HEK293 (cell line): ENCODE measurements around the gene AGAP3.

Source experiments
- CTCF ChIA-PET: fragments of 350-600 bp; formaldehyde crosslinking; extraction: SDS; loops from one replicate; lab custom pipeline; 2021; ENCODE audit warnings: antibody characterized with exemption; lab: Yijun Ruan, JAX
- POLR2A ChIA-PET: fragments of 300-600 bp; formaldehyde crosslinking; extraction: SDS; loops from one replicate; lab custom pipeline; 2020; ENCODE audit warnings: antibody characterized with exemption, inconsistent platforms; lab: Yijun Ruan, JAX
- H3K27ac ChIP-seq: fragments of 200-500 bp; sonication (Bioruptor generic); 2 replicates; pipeline ENCODE4 v1.5.1; 2014; ENCODE audit warnings: low read depth, low read length, control low read depth, inconsistent platforms; ENCODE audit errors: extremely low read depth
- H3K36me3 ChIP-seq, 2 experiments: fragments of 200-500 bp in 1 of 2; sonication (Bioruptor generic) in 1 of 2; 1 replicate in 1 of 2; 2 replicates in 1 of 2; pipeline ENCODE4 v1.5.1; 2014 to 2017; ENCODE audit warnings: inconsistent platforms in 2 of 2, low read length in 2 of 2; ENCODE audit not compliant: control insufficient read depth in 2 of 2, insufficient read depth in 1 of 2
- H3K4me1 ChIP-seq: fragments of 200-500 bp; sonication (Bioruptor generic); 2 replicates; pipeline ENCODE4 v1.5.1; 2014; ENCODE audit warnings: mild to moderate bottlenecking, low read length, inconsistent platforms; ENCODE audit not compliant: control insufficient read depth, insufficient read depth
- H3K4me3 ChIP-seq: 2 replicates; pipeline ENCODE4 v1.5.1; 2011; ENCODE audit warnings: low read depth, mild to moderate bottlenecking, control low read depth, low read length, moderate library complexity
- H3K9me3 ChIP-seq: fragments of 200-500 bp; sonication (Bioruptor generic); 2 replicates; pipeline ENCODE4 v1.5.1; 2014; ENCODE audit warnings: low read depth, low read length, inconsistent platforms; ENCODE audit not compliant: control insufficient read depth, insufficient read depth
- GLI2 ChIP-seq: fragments of 450-650 bp; formaldehyde crosslinking; IDR thresholded peaks from 2 replicates; pipeline ENCODE4; 2017; ENCODE audit warnings: missing biosample characterization, missing genetic modification characterization, low read depth, borderline replicate concordance
- GLIS1 ChIP-seq: fragments of 450-650 bp; formaldehyde crosslinking; IDR thresholded peaks from 2 replicates; pipeline ENCODE4 v1.5.1; 2016; ENCODE audit warnings: missing biosample characterization, missing genetic modification characterization
- ZFP41 ChIP-seq: fragments of 450-650 bp; formaldehyde crosslinking; IDR thresholded peaks from 2 replicates; pipeline ENCODE4 v1.5.1; 2016; ENCODE audit warnings: missing biosample characterization, missing genetic modification characterization, borderline replicate concordance
- ZIC2 ChIP-seq: fragments of 450-650 bp; formaldehyde crosslinking; IDR thresholded peaks from 2 replicates; pipeline ENCODE4 v1.5.1; 2016; ENCODE audit warnings: missing biosample characterization, missing genetic modification characterization
- ZNF10 ChIP-seq: fragments of 450-650 bp; formaldehyde crosslinking; IDR thresholded peaks from 2 replicates; pipeline ENCODE4 v1.5.1; 2017; ENCODE audit warnings: missing biosample characterization, missing genetic modification characterization
- ZNF184 ChIP-seq: fragments of 450-650 bp; IDR thresholded peaks from 2 replicates; pipeline ENCODE4 v1.5.1; 2018; ENCODE audit warnings: missing biosample characterization, mild to moderate bottlenecking, missing genetic modification characterization
- ZNF274 ChIP-seq, 2 experiments: fragments of 200-500 bp in 1 of 2; fragments of 450-650 bp in 1 of 2; sonication (Bioruptor generic) in 1 of 2; formaldehyde crosslinking in 1 of 2; IDR thresholded peaks; 2 replicates each; pipeline versions ENCODE4 v1.5.1 to v1.6.1; 2014 to 2016; ENCODE audit warnings: borderline replicate concordance in 1 of 2, inconsistent platforms in 1 of 2, low read length in 1 of 2, missing biosample characterization in 1 of 2, missing genetic modification characterization in 1 of 2
- ZNF302 ChIP-seq: fragments of 450-650 bp; formaldehyde crosslinking; IDR thresholded peaks from 2 replicates; pipeline ENCODE4 v1.5.1; 2016; ENCODE audit warnings: missing biosample characterization, missing genetic modification characterization, low read depth
- ZNF341 ChIP-seq: fragments of 450-650 bp; formaldehyde crosslinking; IDR thresholded peaks from 2 replicates; pipeline ENCODE4; 2016; ENCODE audit warnings: low read depth, missing biosample characterization, missing genetic modification characterization
- ZNF518A ChIP-seq: fragments of 450-650 bp; formaldehyde crosslinking; conservative IDR thresholded peaks from 2 replicates; pipeline ENCODE4 v1.5.1; 2016; ENCODE audit warnings: low read depth, missing biosample characterization, missing genetic modification characterization
- ZNF558 ChIP-seq: fragments of 450-650 bp; formaldehyde crosslinking; IDR thresholded peaks from 2 replicates; pipeline ENCODE4 v1.5.1; 2016; ENCODE audit warnings: missing biosample characterization, missing genetic modification characterization
- ZNF624 ChIP-seq: fragments of 450-650 bp; formaldehyde crosslinking; IDR thresholded peaks from 2 replicates; pipeline ENCODE4 v1.5.1; 2017; ENCODE audit warnings: missing biosample characterization, missing genetic modification characterization
- ZNF830 ChIP-seq: fragments of 450-650 bp; IDR thresholded peaks from 2 replicates; pipeline ENCODE4 v1.5.0; 2018; ENCODE audit warnings: missing biosample characterization, missing genetic modification characterization, low read depth, mild to moderate bottlenecking, moderate library complexity
- TF ChIP-seq, protein P1 (sequence below): sonication (generic); formaldehyde crosslinking; IDR thresholded peaks from 2 replicates; pipeline ENCODE4 v1.8.1; 2022; ENCODE audit warnings: mild to moderate bottlenecking, moderate library complexity, missing genetic modification reagents
- TF ChIP-seq, protein P2 (sequence below): fragments of 450-650 bp; formaldehyde crosslinking; IDR thresholded peaks from 2 replicates; pipeline ENCODE4 v1.5.1; 2016; ENCODE audit warnings: missing biosample characterization, missing genetic modification characterization

The AGAP3 gene

DNA sequence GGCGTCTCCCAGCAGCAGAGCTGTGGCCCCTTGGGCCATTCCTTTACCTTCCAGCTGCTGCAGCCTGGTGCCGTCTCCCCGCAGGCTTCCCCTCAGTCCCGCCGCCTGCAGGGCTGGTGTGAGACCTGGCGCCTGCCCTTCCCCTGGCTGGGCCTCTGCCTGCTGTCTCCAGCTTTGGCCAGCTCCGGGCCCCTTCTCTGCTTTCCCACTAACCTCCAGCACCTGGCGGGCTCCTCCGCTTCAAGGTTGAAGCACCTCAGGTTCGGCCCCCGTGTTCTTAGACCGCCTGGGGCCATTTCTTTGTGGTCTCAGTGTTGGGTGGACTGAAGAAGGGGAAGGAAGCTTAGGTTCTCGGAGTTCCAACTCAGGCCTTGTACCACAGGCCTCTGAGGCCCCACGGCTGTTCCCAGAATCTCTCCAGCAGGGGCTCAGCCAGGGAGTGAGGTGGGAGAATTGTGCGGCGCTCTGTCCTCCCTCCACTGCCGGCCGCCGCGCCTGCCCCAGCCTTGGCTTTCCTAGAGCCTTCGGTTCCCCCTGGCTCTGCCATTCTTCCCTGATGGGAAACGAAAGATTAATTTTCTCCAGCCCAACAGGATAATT, 50.9 kb downstream of the AGAP3 start:
- ChIA-PET POLR2A (no interaction called here), CTCF (interaction anchor here (1.3 kb wide), 1 partner anchor 13 kb away, joined by 4 read pairs; no protein-coding TSS in a partner anchor)
- TF ChIP-seq ZNF341 (tag by site-specific recombination) (peak; percentile 43; the same call in 1 of the 2 replicates), ZNF624 (tag by site-specific recombination) (no peak), ZNF558 (no peak), ZNF518A (no peak), ZIC2 (tag by site-specific recombination) (peak; percentile 43), ZNF274 (IDR thresholded peaks at IDR 0.05; ENCODE audit: low read length) (no peak), ZNF274 (tag by site-specific recombination; IDR thresholded peaks at IDR 0.05; ENCODE audit: borderline replicate concordance) (no peak), ZNF830 (tag by site-specific recombination) (no peak)
- TF ChIP-seq, protein P1, sequence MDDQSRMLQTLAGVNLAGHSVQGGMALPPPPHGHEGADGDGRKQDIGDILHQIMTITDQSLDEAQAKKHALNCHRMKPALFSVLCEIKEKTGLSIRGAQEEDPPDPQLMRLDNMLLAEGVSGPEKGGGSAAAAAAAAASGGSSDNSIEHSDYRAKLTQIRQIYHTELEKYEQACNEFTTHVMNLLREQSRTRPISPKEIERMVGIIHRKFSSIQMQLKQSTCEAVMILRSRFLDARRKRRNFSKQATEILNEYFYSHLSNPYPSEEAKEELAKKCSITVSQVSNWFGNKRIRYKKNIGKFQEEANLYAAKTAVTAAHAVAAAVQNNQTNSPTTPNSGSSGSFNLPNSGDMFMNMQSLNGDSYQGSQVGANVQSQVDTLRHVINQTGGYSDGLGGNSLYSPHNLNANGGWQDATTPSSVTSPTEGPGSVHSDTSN (CRISPR knock-in tag): no peak
- TF ChIP-seq, all 188 proteins: peak for 2
- no peaks in the 10 kb centered on the region for H3K9me3 ChIP-seq
- no peak overlapping the region for H3K4me3 ChIP-seq
- H3K36me3 ChIP-seq: peaks cover 0 to 100% of the 10 kb centered on the region in 2 experiments; a peak in 1 of 3 replicates
- no peaks in the 10 kb centered on the region for H3K4me1 ChIP-seq
- no peak overlapping the region for H3K27ac ChIP-seq

- POLR2A ChIA-PET: interaction anchor here (0.7 kb wide), 1 partner anchor 289 kb away, joined by 3 read pairs; no protein-coding TSS in a partner anchor
- H3K4me1 ChIP-seq: no peaks in the 10 kb centered on the region
- H3K27ac ChIP-seq: no peak overlapping the region
- TF ChIP-seq ZNF184 (tag by site-specific recombination): no peak
- TF ChIP-seq, protein P2, sequence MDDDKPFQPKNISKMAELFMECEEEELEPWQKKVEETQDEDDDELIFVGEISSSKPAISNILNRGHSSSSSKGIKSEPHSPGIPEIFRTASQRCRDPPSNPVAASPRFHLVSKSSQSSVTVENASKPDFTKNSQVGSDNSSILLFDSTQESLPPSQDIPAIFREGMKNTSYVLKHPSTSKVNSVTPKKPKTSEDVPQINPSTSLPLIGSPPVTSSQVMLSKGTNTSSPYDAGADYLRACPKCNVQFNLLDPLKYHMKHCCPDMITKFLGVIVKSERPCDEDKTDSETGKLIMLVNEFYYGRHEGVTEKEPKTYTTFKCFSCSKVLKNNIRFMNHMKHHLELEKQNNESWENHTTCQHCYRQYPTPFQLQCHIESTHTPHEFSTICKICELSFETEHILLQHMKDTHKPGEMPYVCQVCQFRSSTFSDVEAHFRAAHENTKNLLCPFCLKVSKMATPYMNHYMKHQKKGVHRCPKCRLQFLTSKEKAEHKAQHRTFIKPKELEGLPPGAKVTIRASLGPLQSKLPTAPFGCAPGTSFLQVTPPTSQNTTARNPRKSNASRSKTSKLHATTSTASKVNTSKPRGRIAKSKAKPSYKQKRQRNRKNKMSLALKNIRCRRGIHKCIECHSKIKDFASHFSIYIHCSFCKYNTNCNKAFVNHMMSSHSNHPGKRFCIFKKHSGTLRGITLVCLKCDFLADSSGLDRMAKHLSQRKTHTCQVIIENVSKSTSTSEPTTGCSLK: no peak
- no peak for TF ChIP-seq GLIS1 (tag by site-specific recombination)
- TF ChIP-seq ZFP41: no peak
- TF ChIP-seq GLI2 (tag by site-specific recombination): no peak
- no peak for TF ChIP-seq ZNF302 (tag by site-specific recombination)
- TF ChIP-seq ZNF10 (tag by site-specific recombination): peak; percentile 83
- TF ChIP-seq, all 188 proteins: peak for 1
- Histone ChIP-seq H3K4me3 (no peak overlapping the region), H3K9me3 (no peaks in the 10 kb centered on the region), H3K36me3 (peaks cover 0 to 100% of the 10 kb centered on the region in 2 experiments; a peak in 1 of 3 replicates)
- CTCF ChIA-PET: interaction anchor here (1.3 kb wide), 1 partner anchor 14 kb away, joined by 4 read pairs; no protein-coding TSS in a partner anchor
These were observed 51.5 kb downstream of the AGAP3 start for GRCh38 chr7:151137791-151138152.
